GM12878 (cell line): ENCODE measurements around the gene FOXA1. TPM values are rescaled to one million over a fixed set of nuclear protein-coding genes. Genes with fewer than 3 reads are reported as not detected.

Experiments used
- ATAC-seq: fragments of 200-7000 bp; cut with Tn5 transposase; 3 replicates; pipeline ENCODE4 v1.9.1; 2020; ENCODE audit warnings: mild to moderate bottlenecking, moderate library complexity
- BruUV-seq: library from RNA; stranded (reverse); fragments of 400-500 nt; replicated peaks from 2 replicates; lab custom pipeline; 2021; lab: Mats Ljungman, UMichigan
- CTCF ChIA-PET: fragments of 300-600 bp; sonication (Branson Sonifier 250); formaldehyde crosslinking; extraction: SDS; loops from one replicate; lab custom pipeline; 2021; ENCODE audit warnings: inconsistent platforms; lab: Yijun Ruan, JAX
- POLR2A ChIA-PET: fragments of 350-600 bp; formaldehyde crosslinking; extraction: SDS; loops from one replicate; lab custom pipeline; 2021; ENCODE audit warnings: inconsistent platforms; lab: Charles Lee
- RAD21 ChIA-PET: fragments of 300-600 bp; sonication (Branson Sonifier 250); formaldehyde crosslinking; loops from one replicate; lab custom pipeline; 2023; ENCODE audit warnings: antibody characterized with exemption; ENCODE audit not compliant: unreplicated experiment; lab: Charles Lee
- SMC1A ChIA-PET: fragments of 300-600 bp; sonication (Branson Sonifier 250); formaldehyde crosslinking; loops from one replicate; lab custom pipeline; 2023; ENCODE audit not compliant: unreplicated experiment, uncharacterized antibody; lab: Charles Lee
- DNase-seq: peaks from one replicate; pipeline ENCODE4 v3.0.0-alpha.2; 2011; ENCODE audit warnings: low read depth, low spot score
- FAIRE-seq: peaks from 3 replicates; lab custom pipeline; 2011; peaks lifted over from hg19 to GRCh38; lab: Jason Lieb, UNC
- H2AFZ ChIP-seq: 2 replicates; pipeline ENCODE4 v1.6.0; 2011; ENCODE audit warnings: low read depth, low read length, control low read depth; ENCODE audit not compliant: control insufficient read depth
- H3K27ac ChIP-seq: 2 replicates; pipeline ENCODE4 v1.5.1; 2011; ENCODE audit warnings: control low read depth; ENCODE audit not compliant: control insufficient read depth, insufficient read depth
- H3K27me3 ChIP-seq, 2 experiments: replicated peaks in 1 of 2; 2 replicates each; pipeline versions ENCODE4 v1.6.0 to v1.6.1; 2011; ENCODE audit warnings: low read length in 1 of 2; ENCODE audit not compliant: control insufficient read depth in 2 of 2, insufficient read depth in 2 of 2
- H3K36me3 ChIP-seq, 2 experiments: 2 replicates each; pipeline ENCODE4 v1.5.1; 2011; ENCODE audit warnings: low read length in 1 of 2; ENCODE audit not compliant: control insufficient read depth in 2 of 2, insufficient read depth in 2 of 2
- H3K4me1 ChIP-seq: 2 replicates; pipeline ENCODE4 v1.6.1; 2011; ENCODE audit warnings: mild to moderate bottlenecking, low read length, moderate library complexity, mixed read lengths; ENCODE audit not compliant: control insufficient read depth, insufficient read depth
- H3K4me2 ChIP-seq: 2 replicates; pipeline ENCODE4 v1.6.0; 2011; ENCODE audit warnings: control low read depth; ENCODE audit not compliant: control insufficient read depth, insufficient read depth
- H3K4me3 ChIP-seq: fragments of 200-600 bp; sonication (generic); 2 replicates; pipeline ENCODE4 v1.5.1; 2016
- H3K79me2 ChIP-seq: 2 replicates; pipeline ENCODE4 v1.6.0; 2011; ENCODE audit warnings: low read length; ENCODE audit not compliant: control insufficient read depth, insufficient read depth
- H3K9ac ChIP-seq: 2 replicates; pipeline ENCODE4 v1.8.0; 2011; ENCODE audit warnings: low read length, control low read depth, mixed read lengths; ENCODE audit not compliant: control insufficient read depth, insufficient read depth
- H3K9me3 ChIP-seq: replicated peaks from 3 replicates; pipeline ENCODE4 v1.5.1; 2011; ENCODE audit warnings: mild to moderate bottlenecking, low read length; ENCODE audit not compliant: control insufficient read depth, insufficient read depth
- H4K20me1 ChIP-seq: 2 replicates; pipeline ENCODE4 v1.6.0; 2011; ENCODE audit not compliant: control insufficient read depth, insufficient read depth
- BACH1 ChIP-seq: fragments of 450-650 bp; IDR thresholded peaks from 2 replicates; pipeline ENCODE4 v1.6.1; 2017; ENCODE audit warnings: mild to moderate bottlenecking, borderline replicate concordance
- BRCA1 ChIP-seq: IDR thresholded peaks from 2 replicates; pipeline ENCODE4 v1.6.1; 2011; ENCODE audit warnings: low read depth, low read length, improper control_type of control experiment
- E2F4 ChIP-seq: IDR thresholded peaks from 2 replicates; pipeline ENCODE4 v1.6.1; 2012; ENCODE audit warnings: low read depth, low read length, improper control_type of control experiment
- FOS ChIP-seq: IDR thresholded peaks from 3 replicates; pipeline ENCODE4 v1.6.1; 2011; ENCODE audit warnings: borderline replicate concordance; ENCODE audit not compliant: insufficient read length; ENCODE audit errors: extremely low read depth
- KDM1A ChIP-seq: fragments of 200-600 bp; sonication (generic); IDR thresholded peaks from 2 replicates; pipeline ENCODE4 v1.6.1; 2016; ENCODE audit warnings: borderline replicate concordance
- RBBP5 ChIP-seq: fragments of 200-600 bp; sonication (generic); conservative IDR thresholded peaks from 2 replicates; pipeline ENCODE4 v1.6.1; 2016
- SREBF1 ChIP-seq: IDR thresholded peaks from 2 replicates; pipeline ENCODE4 v1.6.1; 2012; ENCODE audit warnings: mild to moderate bottlenecking, low read length
- ZBTB40 ChIP-seq: fragments of 450-650 bp; IDR thresholded peaks from 2 replicates; pipeline ENCODE4 v1.6.1; 2016; ENCODE audit warnings: mild to moderate bottlenecking, moderate library complexity, borderline replicate concordance
- ZNF622 ChIP-seq: fragments of 450-650 bp; IDR thresholded peaks from 2 replicates; pipeline ENCODE4 v1.6.1; 2017; ENCODE audit warnings: mild to moderate bottlenecking, inconsistent platforms
- WGBS: methylation state at CpG from one replicate; pipeline ENCODE4 v1.1.6; 2016; ENCODE audit warnings: low lambda C conversion rate; ENCODE audit not compliant: insufficient replicate concordance, insufficient coverage; ENCODE audit errors: missing lambda C conversion rate; 5-methylcytosine and 5-hydroxymethylcytosine counted together
- in situ Hi-C: fragments of 300-500 bp; cut with MboI; formaldehyde crosslinking; loops from 9 replicates; pipeline ENCODE4 v1.14.3; 2018; ENCODE audit warnings: mixed read lengths
- intact Hi-C: fragments of 100-400 bp; cut with micrococcal nuclease; formaldehyde crosslinking; loops from one replicate; pipeline ENCODE4 v1.14.2; 2022; ENCODE audit not compliant: unreplicated experiment
- polyA plus RNA-seq, 11 experiments: library from polyadenylated mRNA; depleted of rRNA in 4 of 11; unstranded in 6 of 11; stranded (reverse) in 5 of 11; fragments of >200 nt; fragmentation: Nextera tagmentation in 4 of 11; fragmentation: Illumina TruSeq in 1 of 11; extraction: Ambion mirVana in 4 of 11; extraction: Trizol in 1 of 11; gene quantifications; 1 replicate in 1 of 11; 2 replicates in 10 of 11; pipeline versions ENCODE4 v1.2.1 to v1.2.3, GENCODE V29; 2011 to 2016; ENCODE audit warnings: inconsistent platforms in 2 of 11, missing spikeins in 2 of 11, low read depth in 1 of 11
- total RNA-seq, 4 experiments: library from RNA; depleted of rRNA in 3 of 4; stranded (reverse); fragments of >200 nt in 3 of 4; fragmentation: Illumina TruSeq in 1 of 4; extraction: Trizol in 1 of 4; gene quantifications; 2 replicates each; pipeline versions ENCODE4 v1.2.1 to v1.2.3, GENCODE V29; 2013 to 2021
- TF ChIP-seq, protein P1 (sequence below): fragments of 450-650 bp; IDR thresholded peaks from 2 replicates; pipeline ENCODE4 v1.6.1; 2017; ENCODE audit warnings: mild to moderate bottlenecking, moderate library complexity
- TF ChIP-seq, protein P2 (sequence below): fragments of 450-650 bp; IDR thresholded peaks from 2 replicates; pipeline ENCODE4 v1.6.1; 2017; ENCODE audit warnings: mild to moderate bottlenecking

Gene FOXA1
- total and polyA plus RNA-seq, 10 of the 15 experiments (the other 5 are each of a cell fraction or from before 2014, with no cell fraction given), result 0.03 to 0.18 (median 0.06) TPM; not detected in 7

- no peaks in the 10 kb centered on the region for H3K79me2 ChIP-seq
- H3K4me3 ChIP-seq, result no peak overlapping the region
- ChIA-PET RAD21 (no interaction called here), POLR2A (no interaction called here), SMC1A (no interaction called here), CTCF (no interaction called here)
- H3K4me1 ChIP-seq, result no peaks in the 10 kb centered on the region
- in situ Hi-C loops (no loop called here), intact Hi-C loops (no loop called here)
- H3K27ac ChIP-seq, result no peak overlapping the region
- H2AFZ ChIP-seq, result no peak overlapping the region
- FAIRE-seq (no peak), DNase-seq (no peak), ATAC-seq (no peak)
- no peak overlapping the region for H3K9ac ChIP-seq
- H3K27me3 ChIP-seq, result no peaks in the 10 kb centered on the region
- WGBS, result 29% methylated on average over 33 of the region's 67 CpGs
- no TSS peak for BruUV-seq
- no peaks in the 10 kb centered on the region for H3K36me3 ChIP-seq
- TF ChIP-seq, protein P1, sequence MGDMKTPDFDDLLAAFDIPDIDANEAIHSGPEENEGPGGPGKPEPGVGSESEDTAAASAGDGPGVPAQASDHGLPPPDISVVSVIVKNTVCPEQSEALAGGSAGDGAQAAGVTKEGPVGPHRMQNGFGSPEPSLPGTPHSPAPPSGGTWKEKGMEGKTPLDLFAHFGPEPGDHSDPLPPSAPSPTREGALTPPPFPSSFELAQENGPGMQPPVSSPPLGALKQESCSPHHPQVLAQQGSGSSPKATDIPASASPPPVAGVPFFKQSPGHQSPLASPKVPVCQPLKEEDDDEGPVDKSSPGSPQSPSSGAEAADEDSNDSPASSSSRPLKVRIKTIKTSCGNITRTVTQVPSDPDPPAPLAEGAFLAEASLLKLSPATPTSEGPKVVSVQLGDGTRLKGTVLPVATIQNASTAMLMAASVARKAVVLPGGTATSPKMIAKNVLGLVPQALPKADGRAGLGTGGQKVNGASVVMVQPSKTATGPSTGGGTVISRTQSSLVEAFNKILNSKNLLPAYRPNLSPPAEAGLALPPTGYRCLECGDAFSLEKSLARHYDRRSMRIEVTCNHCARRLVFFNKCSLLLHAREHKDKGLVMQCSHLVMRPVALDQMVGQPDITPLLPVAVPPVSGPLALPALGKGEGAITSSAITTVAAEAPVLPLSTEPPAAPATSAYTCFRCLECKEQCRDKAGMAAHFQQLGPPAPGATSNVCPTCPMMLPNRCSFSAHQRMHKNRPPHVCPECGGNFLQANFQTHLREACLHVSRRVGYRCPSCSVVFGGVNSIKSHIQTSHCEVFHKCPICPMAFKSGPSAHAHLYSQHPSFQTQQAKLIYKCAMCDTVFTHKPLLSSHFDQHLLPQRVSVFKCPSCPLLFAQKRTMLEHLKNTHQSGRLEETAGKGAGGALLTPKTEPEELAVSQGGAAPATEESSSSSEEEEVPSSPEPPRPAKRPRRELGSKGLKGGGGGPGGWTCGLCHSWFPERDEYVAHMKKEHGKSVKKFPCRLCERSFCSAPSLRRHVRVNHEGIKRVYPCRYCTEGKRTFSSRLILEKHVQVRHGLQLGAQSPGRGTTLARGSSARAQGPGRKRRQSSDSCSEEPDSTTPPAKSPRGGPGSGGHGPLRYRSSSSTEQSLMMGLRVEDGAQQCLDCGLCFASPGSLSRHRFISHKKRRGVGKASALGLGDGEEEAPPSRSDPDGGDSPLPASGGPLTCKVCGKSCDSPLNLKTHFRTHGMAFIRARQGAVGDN, result no peak
- TF ChIP-seq SREBF1, result no peak
- no peak for TF ChIP-seq FOS
- no peak for TF ChIP-seq ZBTB40
- TF ChIP-seq ZNF622, result no peak
- no peak for TF ChIP-seq E2F4
- TF ChIP-seq RBBP5, result no peak
- no peak for TF ChIP-seq BACH1
- no peak for TF ChIP-seq BRCA1
- TF ChIP-seq, protein P2, sequence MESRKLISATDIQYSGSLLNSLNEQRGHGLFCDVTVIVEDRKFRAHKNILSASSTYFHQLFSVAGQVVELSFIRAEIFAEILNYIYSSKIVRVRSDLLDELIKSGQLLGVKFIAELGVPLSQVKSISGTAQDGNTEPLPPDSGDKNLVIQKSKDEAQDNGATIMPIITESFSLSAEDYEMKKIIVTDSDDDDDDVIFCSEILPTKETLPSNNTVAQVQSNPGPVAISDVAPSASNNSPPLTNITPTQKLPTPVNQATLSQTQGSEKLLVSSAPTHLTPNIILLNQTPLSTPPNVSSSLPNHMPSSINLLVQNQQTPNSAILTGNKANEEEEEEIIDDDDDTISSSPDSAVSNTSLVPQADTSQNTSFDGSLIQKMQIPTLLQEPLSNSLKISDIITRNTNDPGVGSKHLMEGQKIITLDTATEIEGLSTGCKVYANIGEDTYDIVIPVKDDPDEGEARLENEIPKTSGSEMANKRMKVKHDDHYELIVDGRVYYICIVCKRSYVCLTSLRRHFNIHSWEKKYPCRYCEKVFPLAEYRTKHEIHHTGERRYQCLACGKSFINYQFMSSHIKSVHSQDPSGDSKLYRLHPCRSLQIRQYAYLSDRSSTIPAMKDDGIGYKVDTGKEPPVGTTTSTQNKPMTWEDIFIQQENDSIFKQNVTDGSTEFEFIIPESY, result no peak
- TF ChIP-seq KDM1A, result no peak
- H3K9me3 ChIP-seq, result no peaks in the 10 kb centered on the region; the same call in 2 of the 3 replicates
- no peaks in the 10 kb centered on the region for H4K20me1 ChIP-seq
- no peak overlapping the region for H3K4me2 ChIP-seq
Measured at GRCh38 chr14:37583358-37584210, 11.5 kb downstream of the FOXA1 start.
